Small intestine (tissue), 7 donors: ENCODE data around the gene PHC2. TPM values are rescaled to one million over a fixed set of nuclear protein-coding genes. Genes with fewer than 3 reads are reported as not detected.

Source experiments
- DNase-seq, 2 donors: peaks; one replicate each; pipeline versions ENCODE4 v3.0.0 to v3.0.0-alpha.2; 2013
- FAIRE-seq: peaks from 2 replicates; lab custom pipeline; 2012; peaks lifted over from hg19 to GRCh38; lab: Jason Lieb, UNC
- H3K27ac ChIP-seq, 3 donors: one replicate each; pipeline ENCODE4 v1.5.1; 2013; ENCODE audit warnings: low read length in 2 of 3, mild to moderate bottlenecking in 2 of 3, control low read depth in 1 of 3, inconsistent platforms in 1 of 3, low read depth in 1 of 3, moderate library complexity in 1 of 3
- H3K27me3 ChIP-seq, 3 donors: one replicate each; pipeline ENCODE4 v1.6.1; 2013; ENCODE audit warnings: low read length in 3 of 3, inconsistent platforms in 1 of 3; ENCODE audit not compliant: control insufficient read depth in 3 of 3, insufficient read depth in 3 of 3
- H3K36me3 ChIP-seq, 3 donors: one replicate each; pipeline ENCODE4 v1.6.1; 2013; ENCODE audit warnings: low read length in 3 of 3, inconsistent platforms in 1 of 3, low read depth in 1 of 3, mild to moderate bottlenecking in 1 of 3, moderate library complexity in 1 of 3; ENCODE audit not compliant: control insufficient read depth in 3 of 3, insufficient read depth in 2 of 3
- H3K4me1 ChIP-seq, 3 donors: one replicate each; pipeline ENCODE4 v1.6.1; 2013; ENCODE audit warnings: low read length in 2 of 3, inconsistent platforms in 1 of 3, low read depth in 1 of 3, mild to moderate bottlenecking in 1 of 3, moderate library complexity in 1 of 3; ENCODE audit not compliant: control insufficient read depth in 3 of 3, insufficient read depth in 2 of 3
- H3K4me3 ChIP-seq, 3 donors: one replicate each; pipeline ENCODE4 v1.5.1; 2013; ENCODE audit warnings: low read length in 3 of 3, control low read depth in 1 of 3, inconsistent platforms in 1 of 3, low read depth in 1 of 3, mild to moderate bottlenecking in 1 of 3, moderate library complexity in 1 of 3
- H3K9me3 ChIP-seq, 2 donors: one replicate each; pipeline ENCODE4 v1.6.1; 2013; ENCODE audit warnings: low read depth in 1 of 2, low read length in 1 of 2; ENCODE audit not compliant: control insufficient read depth in 2 of 2, insufficient read depth in 1 of 2
- WGBS, 3 donors: extraction: QIAGEN DNeasy Blood & Tissue Kit; methylation state at CpG; one replicate each; pipeline ENCODE4 v1.1.7; 2013; 5-methylcytosine and 5-hydroxymethylcytosine counted together
- polyA plus RNA-seq, 4 donors: library from polyadenylated mRNA; stranded (reverse) in 3 of 4; unstranded in 1 of 4; fragments of 200-250 nt in 3 of 4; fragments of 120-200 nt in 1 of 4; gene quantifications; one replicate each; pipeline versions ENCODE4 v1.2.1 to v1.2.3, GENCODE V29; 2013
- donor health status: healthy with polysubstance abuse.
- donor health status: control.
- donor health status: control.
- donor health status: Bipolar disorder and iron deficiency.
- donor health status: healthy.

Gene PHC2
- polyA plus RNA-seq, 4 donors, result 41.2 to 110 (median 47.8) TPM

GRCh38 chr1:33434363-33434750 lies 3.5 kb upstream of the PHC2 start:
- H3K27me3 ChIP-seq, result no peaks in the 10 kb centered on the region
- H3K36me3 ChIP-seq, result no peaks in the 10 kb centered on the region
- no peaks in the 10 kb centered on the region for H3K9me3 ChIP-seq
- WGBS, 3 donors, result 77 to 96% (median 84%) methylated on average over 1 of the region's 1 CpG
- H3K4me3 ChIP-seq, result no peak overlapping the region
- DNase-seq (no peak), FAIRE-seq (no peak)
- H3K27ac ChIP-seq, result peak overlapping the region in 1 of 3 donors; percentile 30
- peaks cover 0 to 15% (median 4%) of the 10 kb centered on the region in 3 donors for H3K4me1 ChIP-seq

- no peaks in the 10 kb centered on the region for H3K36me3 ChIP-seq
- H3K27me3 ChIP-seq, result no peaks in the 10 kb centered on the region
- WGBS, 3 donors, result 44 to 64% (median 52%) methylated on average over 3 of the region's 3 CpGs
- no peak for FAIRE-seq
- peaks cover 0 to 16% (median 4%) of the 10 kb centered on the region in 3 donors for H3K4me1 ChIP-seq
- DNase-seq, result peak; percentile 23 to 63
- H3K4me3 ChIP-seq, result no peak overlapping the region
- H3K9me3 ChIP-seq, result no peaks in the 10 kb centered on the region
- peak overlapping the region in 2 of 3 donors; percentile 18 to 35 for H3K27ac ChIP-seq
Observed at GRCh38 chr1:33433509-33434362, 2.8 kb upstream of the PHC2 start.

- Histone ChIP-seq H3K27me3 (peaks cover 0 to 2% (median 0%) of the 10 kb centered on the region in 3 donors), H3K9me3 (no peaks in the 10 kb centered on the region), H3K4me1 (peaks cover 0 to 16% (median 7%) of the 10 kb centered on the region in 3 donors), H3K36me3 (no peaks in the 10 kb centered on the region), H3K4me3 (peak overlapping the region; percentile 51 to 72 (median 68)), H3K27ac (peak overlapping the region in 1 of 3 donors; percentile 7)
- no peak for FAIRE-seq
- DNase-seq, result no peak
- WGBS, 3 donors, result 3 to 8% (median 8%) methylated on average over 49 to 54 of the region's 54 CpGs
Observed at GRCh38 chr1:33429856-33430691, 821 bp downstream of the PHC2 start.

- Histone ChIP-seq H3K9me3 (no peaks in the 10 kb centered on the region), H3K4me1 (peaks cover 0 to 16% (median 7%) of the 10 kb centered on the region in 3 donors), H3K36me3 (no peaks in the 10 kb centered on the region), H3K27me3 (peaks cover 0 to 2% (median 0%) of the 10 kb centered on the region in 3 donors), H3K27ac (no peak overlapping the region), H3K4me3 (no peak overlapping the region)
- WGBS, 3 donors, result 82 to 91% (median 85%) methylated on average over 2 of the region's 2 CpGs
- no peak for FAIRE-seq
- DNase-seq, result no peak
Observed at GRCh38 chr1:33429332-33429731, 1.6 kb downstream of the PHC2 start.

GRCh38 chr1:33428661-33429060 lies 2.2 kb downstream of the PHC2 start:
- FAIRE-seq, result no peak
- H3K36me3 ChIP-seq, result no peaks in the 10 kb centered on the region

GRCh38 chr1:33426916-33427315 lies 4.0 kb downstream of the PHC2 start:
- DNase-seq, result no peak
- Histone ChIP-seq H3K27ac (no peak overlapping the region), H3K36me3 (no peaks in the 10 kb centered on the region), H3K4me3 (no peak overlapping the region), H3K4me1 (peaks cover 0 to 11% (median 7%) of the 10 kb centered on the region in 3 donors), H3K9me3 (no peaks in the 10 kb centered on the region), H3K27me3 (peaks cover 0 to 2% (median 0%) of the 10 kb centered on the region in 3 donors)
- FAIRE-seq, result no peak
- 65 to 79% (median 78%) methylated on average over 3 of the region's 3 CpGs for WGBS, 3 donors

More at GRCh38 chr1:33428661-33429060, 2.2 kb downstream of the PHC2 start:
- no peak overlapping the region for H3K27ac ChIP-seq
- peaks cover 0 to 2% (median 0%) of the 10 kb centered on the region in 3 donors for H3K27me3 ChIP-seq
- peaks cover 0 to 16% (median 7%) of the 10 kb centered on the region in 3 donors for H3K4me1 ChIP-seq
- DNase-seq, result no peak
- no peaks in the 10 kb centered on the region for H3K9me3 ChIP-seq
- WGBS, 3 donors, result 91 to 95% (median 94%) methylated on average over 2 of the region's 2 CpGs
- no peak overlapping the region for H3K4me3 ChIP-seq

- FAIRE-seq, result no peak
- no peak overlapping the region for H3K4me3 ChIP-seq
- no peak for DNase-seq
- no peaks in the 10 kb centered on the region for H3K9me3 ChIP-seq
- no peaks in the 10 kb centered on the region for H3K36me3 ChIP-seq
- H3K27ac ChIP-seq, result no peak overlapping the region
- peaks cover 0 to 2% (median 0%) of the 10 kb centered on the region in 3 donors for H3K27me3 ChIP-seq
- peaks cover 0 to 8% (median 7%) of the 10 kb centered on the region in 3 donors for H3K4me1 ChIP-seq
- 82 to 90% (median 84%) methylated on average over 2 of the region's 2 CpGs for WGBS, 3 donors
Observed at GRCh38 chr1:33425900-33426299, 5.0 kb downstream of the PHC2 start.

GRCh38 chr1:33424610-33425009 lies 6.3 kb downstream of the PHC2 start:
- FAIRE-seq (no peak), DNase-seq (no peak)
- Histone ChIP-seq H3K4me1 (peaks cover 0 to 3% (median 3%) of the 10 kb centered on the region in 3 donors), H3K36me3 (no peaks in the 10 kb centered on the region), H3K9me3 (no peaks in the 10 kb centered on the region), H3K27ac (no peak overlapping the region), H3K27me3 (peaks cover 0 to 2% (median 0%) of the 10 kb centered on the region in 3 donors), H3K4me3 (no peak overlapping the region)
- 69 to 83% (median 77%) methylated on average over 2 of the region's 2 CpGs for WGBS, 3 donors
